Activated naive CD8-positive, alpha-beta T cell treated with anti-CD3 and anti-CD28 coated beads for 36 hours (primary cell): ENCODE results near the gene C22orf42. TPM values are rescaled to one million over a fixed set of nuclear protein-coding genes. Genes with fewer than 3 reads are reported as not detected.
"Not testable (repeated sequence)": the region's sequence is repeated elsewhere in the genome, so short reads cannot be mapped to it uniquely, and the experiment has no call there.

Experiments
- DNase-seq: peaks from one replicate; pipeline ENCODE4 v3.0.0; 2021
- H3K27ac Mint-ChIP-seq: one replicate; pipeline ENCODE4 v1.8.0; 2022; ENCODE audit warnings: mild to moderate bottlenecking, moderate library complexity, mixed read lengths
- H3K27me3 Mint-ChIP-seq: one replicate; pipeline ENCODE4 v1.8.0; 2022; ENCODE audit warnings: mild to moderate bottlenecking, mixed read lengths
- H3K36me3 Mint-ChIP-seq: one replicate; pipeline ENCODE4 v1.8.0; 2021; ENCODE audit warnings: mild to moderate bottlenecking, mixed read lengths
- H3K4me1 Mint-ChIP-seq: one replicate; pipeline ENCODE4 v1.8.0; 2021; ENCODE audit warnings: mixed read lengths
- H3K4me3 Mint-ChIP-seq: one replicate; pipeline ENCODE4 v1.8.0; 2022; ENCODE audit warnings: mild to moderate bottlenecking, moderate library complexity, mixed read lengths
- H3K9me3 Mint-ChIP-seq: one replicate; pipeline ENCODE4 v1.8.0; 2022; ENCODE audit warnings: mixed read lengths
- total RNA-seq, 2 experiments: library from RNA; stranded (reverse); gene quantifications; one replicate each; pipeline ENCODE4 v1.2.3, GENCODE V29; 2021

Gene C22orf42
- total RNA-seq, 2 experiments from 2014 or later, result not detected

DNA sequence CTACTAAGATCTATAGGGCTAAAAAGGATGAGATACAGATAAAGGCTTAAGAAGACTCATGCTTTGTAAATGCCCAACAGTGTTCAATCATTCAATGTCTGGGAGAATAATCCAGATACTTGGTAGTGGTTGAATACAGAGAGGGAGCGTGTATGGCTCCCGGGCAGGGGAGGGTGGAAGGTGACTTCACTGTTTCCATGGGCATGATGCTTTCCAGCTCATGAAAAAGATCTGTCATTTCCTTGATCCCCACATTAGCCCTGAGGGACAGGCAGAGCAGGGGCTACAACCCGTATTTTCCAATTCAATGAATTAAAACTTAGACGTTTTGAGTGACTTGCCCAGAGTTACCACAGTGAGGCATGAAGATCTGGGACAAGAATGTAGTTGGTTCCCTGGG, 4.4 kb downstream of the C22orf42 start:
- H3K9me3 Mint-ChIP-seq, H3K4me1 Mint-ChIP-seq, H3K27me3 Mint-ChIP-seq, H3K4me3 Mint-ChIP-seq, H3K27ac Mint-ChIP-seq, DNase-seq, H3K36me3 Mint-ChIP-seq: not testable (repeated sequence)

DNA sequence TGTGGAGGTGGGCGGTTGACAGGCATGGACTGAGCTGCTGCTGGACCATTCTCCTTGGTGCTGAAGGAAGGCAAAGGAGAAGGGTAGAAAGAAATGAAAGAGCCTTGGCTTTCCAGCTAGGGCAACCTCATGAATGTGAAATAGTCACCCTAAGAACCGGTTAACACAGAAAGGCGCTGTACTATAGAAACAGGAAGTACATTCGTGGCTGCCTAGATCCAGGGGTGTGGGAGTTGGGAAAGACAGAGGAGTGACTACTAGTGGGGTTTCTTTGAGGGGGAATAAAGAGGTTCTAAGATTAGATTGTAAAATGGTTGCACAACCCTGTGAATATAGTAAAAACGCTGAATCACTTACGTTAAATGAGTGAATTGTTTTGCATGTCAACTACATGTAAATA, 7.5 kb downstream of the C22orf42 start:
- not testable (repeated sequence) for H3K9me3 Mint-ChIP-seq, H3K36me3 Mint-ChIP-seq, DNase-seq, H3K27me3 Mint-ChIP-seq, H3K4me1 Mint-ChIP-seq, H3K27ac Mint-ChIP-seq, H3K4me3 Mint-ChIP-seq

DNA sequence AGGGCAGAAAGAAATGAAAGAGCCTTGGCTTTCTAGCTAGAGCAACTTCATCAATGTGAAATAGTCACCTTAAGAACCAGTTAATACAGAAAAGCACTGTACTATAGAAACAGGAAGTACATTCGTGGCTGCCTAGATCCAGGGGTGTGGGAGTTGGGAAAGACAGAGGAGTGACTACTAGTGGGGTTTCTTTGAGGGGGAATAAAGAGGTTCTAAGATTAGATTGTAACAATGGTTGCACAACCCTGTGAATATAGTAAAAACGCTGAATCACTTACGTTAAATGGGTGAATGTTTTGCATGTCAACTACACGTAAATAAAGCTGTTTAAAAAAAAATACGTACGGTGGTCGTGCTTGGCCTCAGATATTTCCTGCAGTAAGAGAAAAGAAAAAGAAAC, 8.5 kb downstream of the C22orf42 start:
- H3K27me3 Mint-ChIP-seq, DNase-seq, H3K36me3 Mint-ChIP-seq, H3K4me3 Mint-ChIP-seq, H3K27ac Mint-ChIP-seq, H3K4me1 Mint-ChIP-seq, H3K9me3 Mint-ChIP-seq: not testable (repeated sequence)

DNA sequence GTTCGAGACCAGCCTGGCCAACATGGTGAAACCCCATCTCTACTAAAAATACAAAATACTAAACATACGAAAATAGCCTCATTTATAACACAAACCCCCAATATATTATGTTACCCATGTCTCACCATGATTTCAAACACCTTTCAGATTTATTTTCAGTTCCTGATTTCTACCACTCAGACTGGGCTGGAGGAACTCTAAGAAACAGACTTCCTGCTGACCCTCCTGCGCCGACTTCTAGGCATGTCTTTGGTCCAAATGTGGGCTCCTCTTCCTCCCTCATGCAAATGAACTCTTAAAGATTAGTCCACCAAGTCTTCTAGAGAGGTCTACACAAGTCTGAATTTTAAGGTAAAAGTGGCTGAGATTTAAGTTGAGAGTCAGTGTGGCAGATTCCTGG, 10.7 kb downstream of the C22orf42 start:
- H3K36me3 Mint-ChIP-seq, H3K27ac Mint-ChIP-seq, H3K27me3 Mint-ChIP-seq, H3K4me3 Mint-ChIP-seq, H3K9me3 Mint-ChIP-seq, DNase-seq: not testable (repeated sequence)
- H3K4me1 Mint-ChIP-seq, result peaks cover 17% of the 10 kb centered on the region

DNA sequence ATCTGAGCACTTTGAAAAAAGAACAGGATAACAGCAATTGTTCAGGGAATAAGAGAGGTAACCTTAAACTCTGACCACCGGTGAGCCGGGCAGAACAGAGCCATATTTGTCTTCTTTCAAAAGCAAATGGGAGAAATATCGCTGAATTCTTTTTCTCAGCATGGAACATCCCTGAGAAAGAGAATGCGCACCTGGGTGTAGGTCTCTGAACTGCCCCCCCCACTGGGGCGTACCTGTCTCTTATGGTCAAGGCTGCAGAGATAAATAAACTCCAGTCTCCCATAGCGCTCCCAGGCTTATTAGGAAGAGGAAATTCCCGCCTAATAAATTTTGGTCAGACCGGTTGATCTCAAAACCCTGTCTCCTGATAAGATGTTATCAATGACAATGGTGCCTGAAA, 12.0 kb downstream of the C22orf42 start:
- H3K36me3 Mint-ChIP-seq, H3K27me3 Mint-ChIP-seq, H3K4me3 Mint-ChIP-seq, DNase-seq, H3K27ac Mint-ChIP-seq, H3K9me3 Mint-ChIP-seq: not testable (repeated sequence)
- peaks cover 29% of the 10 kb centered on the region for H3K4me1 Mint-ChIP-seq

DNA sequence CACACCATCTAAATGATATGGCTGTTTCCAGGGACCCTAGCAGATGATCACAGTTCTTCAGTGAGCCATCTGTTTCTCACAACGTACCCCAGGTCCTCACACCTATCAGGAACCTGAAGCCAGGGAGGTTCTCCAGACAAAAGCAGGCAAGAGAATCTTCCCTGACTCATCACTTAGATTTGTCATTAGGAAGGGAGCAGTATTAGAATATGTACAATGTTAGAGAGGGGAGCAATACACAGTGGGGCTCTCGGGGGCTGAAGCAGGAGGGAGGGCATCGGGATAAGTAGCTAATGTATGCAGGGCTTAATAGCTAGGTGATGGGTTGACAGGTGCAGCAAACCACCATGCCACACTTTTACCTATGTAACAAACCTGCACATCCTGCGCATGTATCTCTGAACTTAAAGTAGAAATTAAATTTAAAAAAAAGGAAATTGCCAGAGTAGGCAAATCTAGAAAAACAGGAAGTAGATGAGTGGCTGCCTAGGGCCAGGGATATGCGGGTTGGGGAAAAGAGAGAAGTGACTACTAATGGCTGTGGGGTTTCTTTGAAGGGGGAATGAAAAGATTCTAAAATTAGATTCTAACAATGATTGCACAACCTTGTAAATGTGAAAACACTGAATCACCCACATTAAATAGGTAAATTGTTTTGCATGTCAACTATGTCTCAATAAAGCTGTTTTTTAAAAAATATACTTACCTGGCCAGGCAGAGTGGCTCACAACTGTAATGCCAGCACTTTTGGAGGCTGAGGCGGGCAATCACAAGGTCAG, 14.4 kb downstream of the C22orf42 start:
- Mint-ChIP-seq H3K4me1 (peaks cover 41% of the 10 kb centered on the region), H3K36me3 (peaks cover 2% of the 10 kb centered on the region), H3K27ac (peak overlapping the region; percentile 0), H3K27me3 (peaks cover 4% of the 10 kb centered on the region), H3K4me3 (no peak overlapping the region), H3K9me3 (peaks cover 8% of the 10 kb centered on the region)
- DNase-seq, result no peak

DNA sequence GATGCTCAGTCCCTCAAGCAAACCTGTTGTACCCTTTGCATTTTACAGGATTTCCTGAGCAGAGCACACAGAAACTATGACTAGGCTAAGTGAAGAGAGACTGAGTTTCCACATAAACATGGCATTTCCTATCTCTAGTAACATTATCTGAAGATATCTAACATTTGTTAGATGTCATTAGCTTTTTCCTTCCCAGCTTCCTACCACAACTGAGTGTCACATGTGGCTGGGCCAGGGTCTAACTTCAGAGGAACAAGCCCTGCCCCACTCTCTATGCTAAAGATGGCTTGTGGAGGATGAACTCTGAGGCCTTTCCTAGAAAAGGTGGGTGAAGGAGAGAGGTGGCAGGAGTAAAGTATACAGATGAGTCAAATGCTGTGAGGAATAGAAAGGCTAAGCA, 16.5 kb downstream of the C22orf42 start:
- Mint-ChIP-seq H3K9me3 (peaks cover 6% of the 10 kb centered on the region), H3K27ac (peak overlapping the region; percentile 89), H3K4me3 (peak overlapping the region; percentile 33), H3K36me3 (peaks cover 4% of the 10 kb centered on the region), H3K4me1 (peaks cover 53% of the 10 kb centered on the region), H3K27me3 (no peaks in the 10 kb centered on the region)
- peak; percentile 56 for DNase-seq

DNA sequence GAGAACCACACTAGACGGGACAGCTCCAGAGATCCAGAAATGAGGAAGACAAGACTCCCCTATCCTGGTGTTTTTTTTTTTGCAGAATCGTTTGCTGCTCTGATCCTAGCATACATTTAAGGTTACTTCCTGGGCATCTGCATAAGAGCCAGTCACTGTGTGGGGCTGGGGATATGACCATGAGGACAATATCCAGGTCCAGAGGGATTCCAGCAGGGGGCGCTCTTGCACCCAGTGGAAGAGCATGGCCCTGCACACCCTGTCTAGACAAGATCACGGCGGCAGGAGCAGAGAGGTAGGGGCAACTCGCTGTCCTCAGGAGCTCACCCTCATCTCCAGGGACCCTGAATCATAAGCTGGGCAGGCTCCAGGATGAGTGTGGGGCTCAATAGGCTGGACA, 18.4 kb downstream of the C22orf42 start:
- H3K27ac Mint-ChIP-seq, DNase-seq, H3K4me3 Mint-ChIP-seq, H3K36me3 Mint-ChIP-seq, H3K9me3 Mint-ChIP-seq, H3K27me3 Mint-ChIP-seq: not testable (repeated sequence)
- H3K4me1 Mint-ChIP-seq, result peaks cover 59% of the 10 kb centered on the region

DNA sequence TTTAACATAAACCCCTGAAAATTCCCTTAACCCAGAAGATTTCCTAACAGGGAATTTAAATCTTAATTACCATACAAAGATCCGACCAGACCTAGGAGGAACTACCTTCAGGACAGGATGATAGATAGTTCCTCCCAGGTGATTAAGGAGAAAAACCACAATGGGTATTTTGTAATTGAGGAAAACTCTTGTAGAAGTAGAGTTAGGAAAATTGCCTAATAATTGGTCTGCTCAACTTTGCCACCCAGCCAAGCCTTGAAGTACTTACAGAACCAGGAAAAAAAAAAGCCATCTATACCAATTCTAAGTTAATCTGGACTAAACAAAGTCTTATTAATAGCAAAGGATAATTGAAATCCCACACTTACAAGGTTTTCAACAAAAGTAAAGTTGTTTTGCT, 20.5 kb downstream of the C22orf42 start:
- Mint-ChIP-seq H3K4me3 (peak overlapping the region; percentile 81), H3K27ac (peak overlapping the region; percentile 89), H3K4me1 (peaks cover 44% of the 10 kb centered on the region)
- not testable (repeated sequence) for DNase-seq, H3K9me3 Mint-ChIP-seq, H3K36me3 Mint-ChIP-seq, H3K27me3 Mint-ChIP-seq

DNA sequence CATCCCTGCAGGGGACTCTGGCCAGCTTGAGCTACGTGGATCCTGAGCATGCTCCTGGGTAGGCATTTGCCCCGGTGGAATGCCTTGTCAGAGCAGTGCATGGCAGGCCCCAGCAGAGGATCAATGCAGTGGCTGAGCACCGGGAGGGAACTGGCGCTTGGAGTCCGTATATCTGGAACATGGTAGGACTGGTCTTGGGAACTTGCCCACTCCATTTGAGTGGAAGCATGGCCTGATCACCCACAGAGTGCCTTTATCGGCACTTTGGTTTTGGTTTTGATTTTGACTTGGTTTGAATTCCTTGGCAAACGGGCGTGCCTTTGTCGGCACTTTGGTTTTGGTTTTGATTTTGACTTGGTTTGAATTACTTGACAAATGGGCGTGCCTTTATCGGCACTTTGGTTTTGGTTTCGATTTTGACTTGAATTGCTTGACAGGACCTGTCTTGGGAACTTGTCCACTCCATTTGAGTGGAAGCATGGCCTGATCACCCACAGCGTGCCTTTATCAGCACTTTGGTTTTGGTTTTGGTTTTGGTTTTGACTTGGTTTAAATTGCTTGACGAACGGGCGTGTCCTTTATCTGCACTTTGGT, 21.3 kb downstream of the C22orf42 start:
- H3K27ac Mint-ChIP-seq, result peak overlapping the region; percentile 89
- not testable (repeated sequence) for H3K36me3 Mint-ChIP-seq, H3K9me3 Mint-ChIP-seq, H3K27me3 Mint-ChIP-seq
- peaks cover 37% of the 10 kb centered on the region for H3K4me1 Mint-ChIP-seq
- DNase-seq, result peak; percentile 54
- peak overlapping the region; percentile 81 for H3K4me3 Mint-ChIP-seq

DNA sequence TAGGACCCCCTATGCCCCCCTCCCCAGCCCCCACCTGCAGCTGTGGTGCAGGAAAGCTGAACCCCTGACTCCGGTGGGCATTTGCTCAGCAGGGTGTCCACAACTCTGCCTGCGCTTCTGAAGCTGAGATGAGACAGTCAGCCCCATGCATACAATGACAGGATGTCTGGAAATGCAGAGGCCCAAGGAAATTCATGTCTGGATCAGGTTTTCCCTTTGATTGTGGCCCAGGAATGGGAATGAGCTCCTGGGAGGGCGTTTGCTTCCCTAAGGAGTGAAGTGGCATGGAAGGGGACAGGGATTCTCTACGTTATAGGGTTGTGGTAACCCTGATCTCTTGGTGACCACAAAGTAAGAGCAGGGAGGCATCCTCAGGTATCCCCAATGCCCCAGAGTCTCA, 22.2 kb downstream of the C22orf42 start:
- not testable (repeated sequence) for H3K27me3 Mint-ChIP-seq, H3K9me3 Mint-ChIP-seq, H3K36me3 Mint-ChIP-seq, DNase-seq, H3K27ac Mint-ChIP-seq, H3K4me3 Mint-ChIP-seq
- H3K4me1 Mint-ChIP-seq, result peaks cover 29% of the 10 kb centered on the region

DNA sequence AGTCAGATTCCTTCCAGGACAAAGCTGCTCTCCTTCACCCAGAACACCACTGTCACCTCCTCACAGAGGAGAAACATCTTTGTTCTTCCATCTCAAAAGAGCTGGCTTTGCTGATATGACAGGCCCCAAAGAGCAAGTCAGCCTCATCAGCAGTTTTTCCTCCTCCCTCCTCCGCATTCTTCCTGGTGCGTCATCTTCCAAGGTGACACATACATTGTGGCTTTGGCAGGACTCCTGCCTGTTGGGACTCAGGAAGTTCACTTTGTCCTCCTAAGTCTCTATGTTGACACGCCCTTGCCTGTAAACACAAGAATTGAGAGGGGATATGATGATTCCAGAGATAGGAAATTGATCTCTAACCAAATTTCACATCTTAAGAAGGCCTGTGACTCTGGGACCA, 23.1 kb downstream of the C22orf42 start:
- H3K4me3 Mint-ChIP-seq, DNase-seq, H3K36me3 Mint-ChIP-seq, H3K27ac Mint-ChIP-seq, H3K27me3 Mint-ChIP-seq, H3K9me3 Mint-ChIP-seq: not testable (repeated sequence)
- H3K4me1 Mint-ChIP-seq, result peaks cover 22% of the 10 kb centered on the region

DNA sequence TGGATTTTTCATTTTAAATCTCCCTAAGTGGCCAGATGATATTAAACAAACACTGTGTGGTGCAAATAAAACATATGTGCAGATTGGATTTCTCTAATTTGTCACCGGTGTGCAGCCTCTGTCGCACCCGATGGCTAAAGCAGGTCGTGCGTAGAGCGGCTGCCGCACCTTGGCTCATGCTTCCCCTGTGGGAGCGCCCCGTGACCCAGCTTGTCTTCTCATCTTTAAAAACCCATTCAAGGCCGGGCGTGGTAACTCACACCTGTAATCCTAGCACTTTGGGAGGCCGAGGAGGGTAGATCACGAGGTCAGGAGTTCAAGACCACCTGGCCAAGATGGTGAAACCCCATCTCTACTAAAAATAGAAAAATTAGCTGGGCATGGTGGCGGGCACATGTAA, 24.3 kb downstream of the C22orf42 start:
- not testable (repeated sequence) for H3K9me3 Mint-ChIP-seq, H3K36me3 Mint-ChIP-seq, DNase-seq, H3K27ac Mint-ChIP-seq, H3K27me3 Mint-ChIP-seq, H3K4me3 Mint-ChIP-seq
- H3K4me1 Mint-ChIP-seq, result peaks cover 20% of the 10 kb centered on the region

DNA sequence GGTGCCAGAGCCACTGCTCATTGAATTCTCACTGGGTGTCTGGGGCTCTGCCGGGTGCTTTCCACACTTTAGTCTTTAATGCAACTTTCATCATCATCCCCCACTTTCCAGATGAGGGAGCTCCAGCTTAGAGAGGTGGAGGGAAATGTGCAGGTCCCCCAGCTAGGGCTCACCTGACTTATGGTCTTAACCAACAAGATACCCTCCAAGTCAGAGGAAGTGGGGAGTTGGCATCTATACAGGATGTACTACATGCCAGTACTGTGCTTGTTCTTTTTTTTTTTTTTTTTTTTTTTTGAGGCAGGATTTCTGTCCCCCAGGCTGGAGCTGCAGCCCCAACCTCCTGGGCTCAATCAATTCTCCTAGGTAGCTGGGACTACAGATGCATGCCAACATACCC, 26.3 kb downstream of the C22orf42 start:
- DNase-seq, result no peak
- H3K36me3 Mint-ChIP-seq, result peaks cover 4% of the 10 kb centered on the region
- H3K4me3 Mint-ChIP-seq, result no peak overlapping the region
- H3K4me1 Mint-ChIP-seq, result peaks cover 9% of the 10 kb centered on the region
- no peaks in the 10 kb centered on the region for H3K27me3 Mint-ChIP-seq
- no peaks in the 10 kb centered on the region for H3K9me3 Mint-ChIP-seq
- H3K27ac Mint-ChIP-seq, result no peak overlapping the region

DNA sequence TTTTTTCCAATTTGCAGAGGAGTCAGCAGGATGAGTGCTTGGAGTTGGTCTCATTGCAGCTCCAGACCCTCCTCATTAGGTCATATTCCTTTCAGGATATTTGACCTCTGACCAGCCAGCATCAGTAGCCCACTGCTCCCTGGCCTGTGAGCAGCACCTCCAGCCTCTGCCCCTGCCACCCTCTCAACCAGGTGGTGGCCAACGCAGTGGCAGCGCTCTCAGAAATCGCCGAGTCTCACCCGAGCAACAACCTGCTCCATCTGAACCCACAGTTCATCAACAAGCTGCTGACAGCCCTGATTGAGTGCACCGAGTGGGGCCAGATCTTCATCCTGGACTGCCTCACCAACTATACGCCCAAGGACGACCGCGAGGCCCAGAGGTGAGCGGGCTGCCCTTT, 27.0 kb downstream of the C22orf42 start:
- DNase-seq, result no peak
- H3K4me1 Mint-ChIP-seq, result peaks cover 4% of the 10 kb centered on the region
- H3K4me3 Mint-ChIP-seq, result no peak overlapping the region
- no peak overlapping the region for H3K27ac Mint-ChIP-seq
- no peaks in the 10 kb centered on the region for H3K27me3 Mint-ChIP-seq
- H3K9me3 Mint-ChIP-seq, result no peaks in the 10 kb centered on the region
- no peaks in the 10 kb centered on the region for H3K36me3 Mint-ChIP-seq

DNA sequence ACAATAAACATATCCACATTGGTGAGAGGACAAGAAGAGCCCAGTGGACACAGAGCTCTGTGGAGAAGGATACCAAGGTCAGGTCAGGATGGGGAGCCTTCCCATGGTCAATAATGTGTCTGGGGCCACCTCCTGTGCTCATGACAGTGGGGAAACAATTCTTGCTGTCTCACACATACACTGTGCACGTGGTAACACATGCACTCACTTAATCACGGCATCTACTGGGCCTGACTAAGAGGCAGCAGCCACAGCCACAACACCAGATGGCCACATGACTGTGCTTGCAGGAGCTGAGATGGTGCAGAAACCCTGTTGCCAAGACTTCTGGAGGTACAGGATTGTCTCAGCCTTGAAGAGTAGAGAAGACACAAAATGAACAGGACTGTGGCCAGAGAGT, 28.6 kb downstream of the C22orf42 start:
- H3K4me3 Mint-ChIP-seq, result no peak overlapping the region
- no peaks in the 10 kb centered on the region for H3K27me3 Mint-ChIP-seq
- no peak for DNase-seq
- no peak overlapping the region for H3K27ac Mint-ChIP-seq
- peaks cover 2% of the 10 kb centered on the region for H3K4me1 Mint-ChIP-seq
- no peaks in the 10 kb centered on the region for H3K9me3 Mint-ChIP-seq
- H3K36me3 Mint-ChIP-seq, result no peaks in the 10 kb centered on the region
